GM12878 (cell line): Measurements from ENCODE around the gene PAK5. TPM values are rescaled to one million over a fixed set of nuclear protein-coding genes. Genes with fewer than 3 reads are reported as not detected.

Experiments
- ATAC-seq: fragments of 200-7000 bp; cut with Tn5 transposase; 3 replicates; pipeline ENCODE4 v1.9.1; 2020; ENCODE audit warnings: mild to moderate bottlenecking, moderate library complexity
- BruUV-seq: library from RNA; stranded (reverse); fragments of 400-500 nt; replicated peaks from 2 replicates; lab custom pipeline; 2021; lab: Mats Ljungman, UMichigan
- CTCF ChIA-PET: fragments of 300-600 bp; sonication (Branson Sonifier 250); formaldehyde crosslinking; extraction: SDS; loops from one replicate; lab custom pipeline; 2021; ENCODE audit warnings: inconsistent platforms; lab: Yijun Ruan, JAX
- POLR2A ChIA-PET: fragments of 350-600 bp; formaldehyde crosslinking; extraction: SDS; loops from one replicate; lab custom pipeline; 2021; ENCODE audit warnings: inconsistent platforms; lab: Charles Lee
- RAD21 ChIA-PET: fragments of 300-600 bp; sonication (Branson Sonifier 250); formaldehyde crosslinking; loops from one replicate; lab custom pipeline; 2023; ENCODE audit warnings: antibody characterized with exemption; ENCODE audit not compliant: unreplicated experiment; lab: Charles Lee
- SMC1A ChIA-PET: fragments of 300-600 bp; sonication (Branson Sonifier 250); formaldehyde crosslinking; loops from one replicate; lab custom pipeline; 2023; ENCODE audit not compliant: unreplicated experiment, uncharacterized antibody; lab: Charles Lee
- DNase-seq: peaks from one replicate; pipeline ENCODE4 v3.0.0-alpha.2; 2011; ENCODE audit warnings: low read depth, low spot score
- FAIRE-seq: peaks from 3 replicates; lab custom pipeline; 2011; peaks lifted over from hg19 to GRCh38; lab: Jason Lieb, UNC
- H2AFZ ChIP-seq: 2 replicates; pipeline ENCODE4 v1.6.0; 2011; ENCODE audit warnings: low read depth, low read length, control low read depth; ENCODE audit not compliant: control insufficient read depth
- H3K27ac ChIP-seq: 2 replicates; pipeline ENCODE4 v1.5.1; 2011; ENCODE audit warnings: control low read depth; ENCODE audit not compliant: control insufficient read depth, insufficient read depth
- H3K27me3 ChIP-seq, 2 experiments: replicated peaks in 1 of 2; 2 replicates each; pipeline versions ENCODE4 v1.6.0 to v1.6.1; 2011; ENCODE audit warnings: low read length in 1 of 2; ENCODE audit not compliant: control insufficient read depth in 2 of 2, insufficient read depth in 2 of 2
- H3K36me3 ChIP-seq, 2 experiments: 2 replicates each; pipeline ENCODE4 v1.5.1; 2011; ENCODE audit warnings: low read length in 1 of 2; ENCODE audit not compliant: control insufficient read depth in 2 of 2, insufficient read depth in 2 of 2
- H3K4me1 ChIP-seq: 2 replicates; pipeline ENCODE4 v1.6.1; 2011; ENCODE audit warnings: mild to moderate bottlenecking, low read length, moderate library complexity, mixed read lengths; ENCODE audit not compliant: control insufficient read depth, insufficient read depth
- H3K4me2 ChIP-seq: 2 replicates; pipeline ENCODE4 v1.6.0; 2011; ENCODE audit warnings: control low read depth; ENCODE audit not compliant: control insufficient read depth, insufficient read depth
- H3K4me3 ChIP-seq: fragments of 200-600 bp; sonication (generic); 2 replicates; pipeline ENCODE4 v1.5.1; 2016
- H3K79me2 ChIP-seq: 2 replicates; pipeline ENCODE4 v1.6.0; 2011; ENCODE audit warnings: low read length; ENCODE audit not compliant: control insufficient read depth, insufficient read depth
- H3K9ac ChIP-seq: 2 replicates; pipeline ENCODE4 v1.8.0; 2011; ENCODE audit warnings: low read length, control low read depth, mixed read lengths; ENCODE audit not compliant: control insufficient read depth, insufficient read depth
- H3K9me3 ChIP-seq: replicated peaks from 3 replicates; pipeline ENCODE4 v1.5.1; 2011; ENCODE audit warnings: mild to moderate bottlenecking, low read length; ENCODE audit not compliant: control insufficient read depth, insufficient read depth
- H4K20me1 ChIP-seq: 2 replicates; pipeline ENCODE4 v1.6.0; 2011; ENCODE audit not compliant: control insufficient read depth, insufficient read depth
- CEBPB ChIP-seq, 2 experiments: fragments of 150-350 bp in 1 of 2; IDR thresholded peaks; 2 replicates each; pipeline ENCODE4 v1.6.1; 2012 to 2014; ENCODE audit warnings: low read depth in 2 of 2, low read length in 2 of 2, borderline replicate concordance in 1 of 2, inconsistent platforms in 1 of 2
- DPF2 ChIP-seq: fragments of 450-650 bp; IDR thresholded peaks from 2 replicates; pipeline ENCODE4 v1.6.1; 2017; ENCODE audit warnings: mild to moderate bottlenecking
- E2F8 ChIP-seq: fragments of 450-650 bp; IDR thresholded peaks from 2 replicates; pipeline ENCODE4 v1.6.1; 2018; ENCODE audit warnings: mild to moderate bottlenecking, low read depth, moderate library complexity; ENCODE audit not compliant: partially characterized antibody
- HCFC1 ChIP-seq: fragments of 150-350 bp; IDR thresholded peaks from 2 replicates; pipeline ENCODE4 v1.6.1; 2014; ENCODE audit warnings: low read length
- IKZF1 ChIP-seq: fragments of 450-650 bp; conservative IDR thresholded peaks from 2 replicates; pipeline ENCODE4 v1.6.1; 2017; ENCODE audit warnings: antibody characterized with exemption, mild to moderate bottlenecking
- KLF5 ChIP-seq: fragments of 450-650 bp; IDR thresholded peaks from 2 replicates; pipeline ENCODE4 v1.6.1; 2014; ENCODE audit warnings: mild to moderate bottlenecking; ENCODE audit not compliant: partially characterized antibody
- MEF2A ChIP-seq: IDR thresholded peaks from 2 replicates; pipeline ENCODE4 v1.6.1; 2011; ENCODE audit warnings: low read depth, mild to moderate bottlenecking, low read length, moderate library complexity; ENCODE audit not compliant: insufficient read depth
- MXI1 ChIP-seq: fragments of 150-350 bp; IDR thresholded peaks from 2 replicates; pipeline ENCODE4 v1.6.1; 2011; ENCODE audit warnings: low read depth, mild to moderate bottlenecking, inconsistent platforms, low read length, improper control_type of control experiment
- MYB ChIP-seq: fragments of 150-350 bp; IDR thresholded peaks from 2 replicates; pipeline ENCODE4 v1.6.1; 2014; ENCODE audit warnings: mild to moderate bottlenecking, low read depth, low read length, borderline replicate concordance
- NR2C1 ChIP-seq: fragments of 450-650 bp; IDR thresholded peaks from 2 replicates; pipeline ENCODE4 v1.6.1; 2017; ENCODE audit warnings: antibody characterized with exemption, mild to moderate bottlenecking, moderate library complexity
- POLR2A ChIP-seq: IDR thresholded peaks from 2 replicates; pipeline ENCODE4 v1.6.1; 2011; ENCODE audit warnings: low read depth, mild to moderate bottlenecking, low read length
- RAD51 ChIP-seq: fragments of 450-650 bp; IDR thresholded peaks from 2 replicates; pipeline ENCODE4 v1.6.1; 2016; ENCODE audit warnings: moderate library complexity, mild to moderate bottlenecking, inconsistent platforms
- RB1 ChIP-seq: fragments of 450-650 bp; formaldehyde crosslinking; IDR thresholded peaks from 2 replicates; pipeline ENCODE4 v1.6.1; 2017; ENCODE audit warnings: mild to moderate bottlenecking, borderline replicate concordance
- RELA ChIP-seq: fragments of 450-650 bp; IDR thresholded peaks from 2 replicates; pipeline ENCODE4 v1.8.0; 2014; ENCODE audit warnings: borderline replicate concordance; ENCODE audit not compliant: partially characterized antibody
- RUNX3 ChIP-seq: IDR thresholded peaks from 2 replicates; pipeline ENCODE4 v1.6.1; 2012; ENCODE audit warnings: low read length, inconsistent platforms
- SIN3A ChIP-seq: IDR thresholded peaks from 2 replicates; pipeline ENCODE4 v1.6.1; 2012; ENCODE audit warnings: low read depth, low read length, improper control_type of control experiment
- SUPT20H ChIP-seq: IDR thresholded peaks from 2 replicates; pipeline ENCODE4 v1.6.1; 2011; ENCODE audit warnings: low read depth, mild to moderate bottlenecking, low read length, moderate library complexity, borderline replicate concordance; ENCODE audit not compliant: control insufficient read depth
- ZBTB11 ChIP-seq: fragments of 450-650 bp; formaldehyde crosslinking; IDR thresholded peaks from 2 replicates; pipeline ENCODE4 v1.5.0; 2022; ENCODE audit warnings: mild to moderate bottlenecking, missing genetic modification characterization
- ZNF217 ChIP-seq: fragments of 450-650 bp; IDR thresholded peaks from 2 replicates; pipeline ENCODE4 v1.6.1; 2017; ENCODE audit warnings: antibody characterized with exemption, mild to moderate bottlenecking
- ZNF384 ChIP-seq: IDR thresholded peaks from 2 replicates; pipeline ENCODE4 v1.6.1; 2012; ENCODE audit warnings: low read depth, mild to moderate bottlenecking, low read length, improper control_type of control experiment, borderline replicate concordance
- WGBS: methylation state at CpG from one replicate; pipeline ENCODE4 v1.1.6; 2016; ENCODE audit warnings: low lambda C conversion rate; ENCODE audit not compliant: insufficient replicate concordance, insufficient coverage; ENCODE audit errors: missing lambda C conversion rate; 5-methylcytosine and 5-hydroxymethylcytosine counted together
- in situ Hi-C: fragments of 300-500 bp; cut with MboI; formaldehyde crosslinking; loops from 9 replicates; pipeline ENCODE4 v1.14.3; 2018; ENCODE audit warnings: mixed read lengths
- intact Hi-C: fragments of 100-400 bp; cut with micrococcal nuclease; formaldehyde crosslinking; loops from one replicate; pipeline ENCODE4 v1.14.2; 2022; ENCODE audit not compliant: unreplicated experiment
- polyA plus RNA-seq, 11 experiments: library from polyadenylated mRNA; depleted of rRNA in 4 of 11; unstranded in 6 of 11; stranded (reverse) in 5 of 11; fragments of >200 nt; fragmentation: Nextera tagmentation in 4 of 11; fragmentation: Illumina TruSeq in 1 of 11; extraction: Ambion mirVana in 4 of 11; extraction: Trizol in 1 of 11; gene quantifications; 1 replicate in 1 of 11; 2 replicates in 10 of 11; pipeline versions ENCODE4 v1.2.1 to v1.2.3, GENCODE V29; 2011 to 2016; ENCODE audit warnings: inconsistent platforms in 2 of 11, missing spikeins in 2 of 11, low read depth in 1 of 11
- total RNA-seq, 4 experiments: library from RNA; depleted of rRNA in 3 of 4; stranded (reverse); fragments of >200 nt in 3 of 4; fragmentation: Illumina TruSeq in 1 of 4; extraction: Trizol in 1 of 4; gene quantifications; 2 replicates each; pipeline versions ENCODE4 v1.2.1 to v1.2.3, GENCODE V29; 2013 to 2021

Gene PAK5
- total and polyA plus RNA-seq, 10 of the 15 experiments (the other 5 are each of a cell fraction or from before 2014, with no cell fraction given), result not detected

GRCh38 chr20:9577397-9577796 lies 261.5 kb downstream of the PAK5 start:
- 39% methylated on average over 7 of the region's 7 CpGs for WGBS
- POLR2A ChIA-PET, result no interaction called here
- H3K27me3 ChIP-seq, result no peaks in the 10 kb centered on the region; a peak in 1 of 4 replicates

More at GRCh38 chr20:9577397-9577796, 261.5 kb downstream of the PAK5 start:
- no peaks in the 10 kb centered on the region; the same call in 1 of the 2 replicates for H3K4me1 ChIP-seq
- H3K79me2 ChIP-seq, result no peaks in the 10 kb centered on the region
- no TSS peak for BruUV-seq
- no peak for ATAC-seq
- SMC1A ChIA-PET, result interaction anchor here (1.8 kb wide), 1 partner anchor 169 kb away, joined by 6 read pairs; no protein-coding TSS in a partner anchor
- H4K20me1 ChIP-seq, result no peaks in the 10 kb centered on the region
- FAIRE-seq, result no peak
- intact Hi-C loops, result no loop called here
- no peak for TF ChIP-seq POLR2A
- no peak for TF ChIP-seq ZNF217
- no peak for TF ChIP-seq MYB
- no peak for TF ChIP-seq E2F8
- TF ChIP-seq NR2C1, result no peak
- TF ChIP-seq IKZF1, result no peak
- TF ChIP-seq MXI1, result no peak
- TF ChIP-seq ZBTB11, result no peak
- no peak for TF ChIP-seq MEF2A
- TF ChIP-seq RUNX3, result no peak
- TF ChIP-seq KLF5, result no peak
- TF ChIP-seq RELA, result no peak
- TF ChIP-seq RB1, result no peak
- no peak for TF ChIP-seq CEBPB (IDR thresholded peaks at IDR 0.05; ENCODE audit: borderline replicate concordance in 1 of 2, low read depth in 2 of 2, low read length in 2 of 2)
- no peak for TF ChIP-seq HCFC1
- TF ChIP-seq SIN3A, result no peak
- no peak for TF ChIP-seq DPF2
- no peak for TF ChIP-seq ZNF384
- no peak for TF ChIP-seq SUPT20H
- no peak for TF ChIP-seq RAD51
- TF ChIP-seq, all 136 proteins: peak for 0
- no peak overlapping the region for H3K27ac ChIP-seq
- H2AFZ ChIP-seq, result no peak overlapping the region
- H3K4me3 ChIP-seq, result no peak overlapping the region
- DNase-seq, result no peak
- no peak overlapping the region for H3K9ac ChIP-seq
- no peaks in the 10 kb centered on the region for H3K36me3 ChIP-seq
- CTCF ChIA-PET, result interaction anchor here (0.6 kb wide), 1 partner anchor 169 kb away, joined by 3 read pairs; no protein-coding TSS in a partner anchor
- H3K9me3 ChIP-seq, result no peaks in the 10 kb centered on the region; the same call in 2 of the 3 replicates
- RAD21 ChIA-PET, result no interaction called here
- in situ Hi-C loops, result no loop called here
- no peak overlapping the region for H3K4me2 ChIP-seq
